LNCaP clone FGC (cell line): ENCODE data around the gene CISD2.
"Not testable (repeated sequence)": the region's sequence is repeated elsewhere in the genome, so short reads cannot be mapped to it uniquely, and the experiment has no call there.

Experiments used
- DNase-seq: peaks from one replicate; pipeline ENCODE4 v3.0.0-alpha.2; 2011; ENCODE audit warnings: low read depth
- H3K4me3 ChIP-seq: 2 replicates; pipeline ENCODE4 v1.5.1; 2011; ENCODE audit warnings: mild to moderate bottlenecking, low read depth, low read length, control low read depth
- CTCF ChIP-seq: IDR thresholded peaks from 2 replicates; pipeline ENCODE4 v1.5.1; 2012; ENCODE audit warnings: mild to moderate bottlenecking; ENCODE audit not compliant: control insufficient read depth, insufficient read depth; ENCODE audit errors: extremely low read depth

Gene CISD2

GRCh38 chr4:102897610-102898009, 28.8 kb downstream of the CISD2 start:
- not testable (repeated sequence) for DNase-seq, H3K4me3 ChIP-seq

- no peak for DNase-seq
- TF ChIP-seq CTCF = no peak
- no peak overlapping the region for H3K4me3 ChIP-seq
Observed at GRCh38 chr4:102901804-102902203, 33.0 kb downstream of the CISD2 start.

GRCh38 chr4:102918859-102919258, 50.1 kb downstream of the CISD2 start:
- no peak for TF ChIP-seq CTCF
- no peak for DNase-seq
- H3K4me3 ChIP-seq = no peak overlapping the region

GRCh38 chr4:102919697-102920096, 50.9 kb downstream of the CISD2 start:
- DNase-seq, H3K4me3 ChIP-seq: not testable (repeated sequence)

GRCh38 chr4:102935716-102936115, 66.9 kb downstream of the CISD2 start:
- no peak for TF ChIP-seq CTCF
- H3K4me3 ChIP-seq = no peak overlapping the region
- no peak for DNase-seq

- not testable (repeated sequence) for DNase-seq, H3K4me3 ChIP-seq
Observed at GRCh38 chr4:102938063-102938462, 69.3 kb downstream of the CISD2 start.
